ENCODE measurements around the gene ABHD5. TPM values are rescaled to one million over a fixed set of nuclear protein-coding genes. Genes with fewer than 3 reads are reported as not detected.

Gene ABHD5
- total and polyA plus RNA-seq, 2 of the 13 experiments (the other 11 are each of a cell fraction or from before 2014, with no cell fraction given) = 4.5 to 13.3 TPM

DNA sequence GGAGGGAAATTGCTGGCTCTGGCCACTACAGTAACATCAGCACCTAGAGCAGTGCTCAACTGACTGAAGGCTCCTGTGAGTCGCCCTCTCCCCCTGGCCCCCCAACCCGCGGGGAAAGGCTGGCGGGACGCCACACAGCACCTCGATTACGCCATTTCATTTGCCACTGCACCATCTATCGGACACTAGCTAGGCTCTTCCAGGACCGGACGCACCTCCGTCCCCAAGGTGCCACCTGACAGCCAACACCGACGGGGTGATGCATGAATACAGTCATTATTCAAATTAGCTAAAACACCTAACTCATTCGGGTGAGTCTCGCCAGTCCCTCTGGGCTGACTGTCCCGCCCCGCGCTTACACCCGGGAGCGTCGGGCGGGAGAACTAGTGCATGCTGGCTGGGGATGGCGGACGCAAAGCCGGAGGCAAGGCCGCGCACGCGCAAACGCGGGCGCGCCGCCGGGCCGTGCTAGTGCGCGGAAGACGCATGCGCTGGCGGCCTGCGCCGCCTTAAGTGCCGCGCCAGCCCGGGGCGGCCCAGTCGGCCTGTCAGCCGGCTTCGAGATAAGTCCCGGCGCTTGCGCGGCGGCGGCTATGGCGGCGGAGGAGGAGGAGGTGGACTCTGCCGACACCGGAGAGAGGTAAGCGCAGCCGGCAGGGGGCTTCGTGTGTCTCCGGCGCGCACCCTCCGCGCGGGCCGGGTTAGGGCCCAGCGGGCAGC lies at the start of gene ABHD5 (continued):
- TF ChIP-seq, protein P1, sequence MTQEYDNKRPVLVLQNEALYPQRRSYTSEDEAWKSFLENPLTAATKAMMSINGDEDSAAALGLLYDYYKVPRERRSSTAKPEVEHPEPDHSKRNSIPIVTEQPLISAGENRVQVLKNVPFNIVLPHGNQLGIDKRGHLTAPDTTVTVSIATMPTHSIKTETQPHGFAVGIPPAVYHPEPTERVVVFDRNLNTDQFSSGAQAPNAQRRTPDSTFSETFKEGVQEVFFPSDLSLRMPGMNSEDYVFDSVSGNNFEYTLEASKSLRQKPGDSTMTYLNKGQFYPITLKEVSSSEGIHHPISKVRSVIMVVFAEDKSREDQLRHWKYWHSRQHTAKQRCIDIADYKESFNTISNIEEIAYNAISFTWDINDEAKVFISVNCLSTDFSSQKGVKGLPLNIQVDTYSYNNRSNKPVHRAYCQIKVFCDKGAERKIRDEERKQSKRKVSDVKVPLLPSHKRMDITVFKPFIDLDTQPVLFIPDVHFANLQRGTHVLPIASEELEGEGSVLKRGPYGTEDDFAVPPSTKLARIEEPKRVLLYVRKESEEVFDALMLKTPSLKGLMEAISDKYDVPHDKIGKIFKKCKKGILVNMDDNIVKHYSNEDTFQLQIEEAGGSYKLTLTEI (CRISPR knock-in tag; conservative IDR thresholded peaks at IDR 0.05) = no peak
- peak; percentile 35; the same call in 1 of the 2 replicates for TF ChIP-seq NR2C2 (CRISPR knock-in tag; IDR thresholded peaks at IDR 0.05; ENCODE audit: borderline replicate concordance)
- TF ChIP-seq ZSCAN12 (CRISPR knock-in tag; IDR thresholded peaks at IDR 0.05) = no peak; the same call in 1 of the 2 replicates
- 0 out of 2 replicates have a peak, but pooled peaks have one; percentile 37 for TF ChIP-seq GZF1 (CRISPR knock-in tag; IDR thresholded peaks at IDR 0.05)
- peak; percentile 75; the same call in 1 of the 2 replicates for TF ChIP-seq CBX5 (CRISPR knock-in tag; IDR thresholded peaks at IDR 0.05; ENCODE audit: borderline replicate concordance)
- TF ChIP-seq, protein P2, sequence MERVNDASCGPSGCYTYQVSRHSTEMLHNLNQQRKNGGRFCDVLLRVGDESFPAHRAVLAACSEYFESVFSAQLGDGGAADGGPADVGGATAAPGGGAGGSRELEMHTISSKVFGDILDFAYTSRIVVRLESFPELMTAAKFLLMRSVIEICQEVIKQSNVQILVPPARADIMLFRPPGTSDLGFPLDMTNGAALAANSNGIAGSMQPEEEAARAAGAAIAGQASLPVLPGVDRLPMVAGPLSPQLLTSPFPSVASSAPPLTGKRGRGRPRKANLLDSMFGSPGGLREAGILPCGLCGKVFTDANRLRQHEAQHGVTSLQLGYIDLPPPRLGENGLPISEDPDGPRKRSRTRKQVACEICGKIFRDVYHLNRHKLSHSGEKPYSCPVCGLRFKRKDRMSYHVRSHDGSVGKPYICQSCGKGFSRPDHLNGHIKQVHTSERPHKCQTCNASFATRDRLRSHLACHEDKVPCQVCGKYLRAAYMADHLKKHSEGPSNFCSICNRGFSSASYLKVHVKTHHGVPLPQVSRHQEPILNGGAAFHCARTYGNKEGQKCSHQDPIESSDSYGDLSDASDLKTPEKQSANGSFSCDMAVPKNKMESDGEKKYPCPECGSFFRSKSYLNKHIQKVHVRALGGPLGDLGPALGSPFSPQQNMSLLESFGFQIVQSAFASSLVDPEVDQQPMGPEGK (CRISPR knock-in tag; IDR thresholded peaks at IDR 0.05) = no peak; the same call in 1 of the 2 replicates
- 0 out of 2 replicates have a peak, but pooled peaks have one; percentile 68 for TF ChIP-seq GLI4 (CRISPR knock-in tag; IDR thresholded peaks at IDR 0.05; ENCODE audit: borderline replicate concordance)
- TF ChIP-seq ZNF335 (CRISPR knock-in tag; IDR thresholded peaks at IDR 0.05) = peak; percentile 40; the same call in 1 of the 2 replicates
- TF ChIP-seq ZNF281 (CRISPR knock-in tag; IDR thresholded peaks at IDR 0.05; ENCODE audit: borderline replicate concordance) = peak; percentile 51; the same call in 1 of the 2 replicates
- TF ChIP-seq ZNF17 (CRISPR knock-in tag; IDR thresholded peaks at IDR 0.05) = no peak
- no peak for TF ChIP-seq ZNF12 (CRISPR knock-in tag; IDR thresholded peaks at IDR 0.05)
- peak; percentile 50; the same call in 1 of the 2 replicates for TF ChIP-seq ZNF317 (CRISPR knock-in tag; IDR thresholded peaks at IDR 0.05)
- TF ChIP-seq ZNF326 (CRISPR knock-in tag; IDR thresholded peaks at IDR 0.05; ENCODE audit: borderline replicate concordance) = no peak
- no peak for TF ChIP-seq ZNF564 (CRISPR knock-in tag; IDR thresholded peaks at IDR 0.05)
- no peak for TF ChIP-seq LCORL (IDR thresholded peaks at IDR 0.05)
- TF ChIP-seq LCORL (CRISPR knock-in tag; IDR thresholded peaks at IDR 0.05) = no peak; the same call in 1 of the 2 replicates
- TF ChIP-seq, protein P3, sequence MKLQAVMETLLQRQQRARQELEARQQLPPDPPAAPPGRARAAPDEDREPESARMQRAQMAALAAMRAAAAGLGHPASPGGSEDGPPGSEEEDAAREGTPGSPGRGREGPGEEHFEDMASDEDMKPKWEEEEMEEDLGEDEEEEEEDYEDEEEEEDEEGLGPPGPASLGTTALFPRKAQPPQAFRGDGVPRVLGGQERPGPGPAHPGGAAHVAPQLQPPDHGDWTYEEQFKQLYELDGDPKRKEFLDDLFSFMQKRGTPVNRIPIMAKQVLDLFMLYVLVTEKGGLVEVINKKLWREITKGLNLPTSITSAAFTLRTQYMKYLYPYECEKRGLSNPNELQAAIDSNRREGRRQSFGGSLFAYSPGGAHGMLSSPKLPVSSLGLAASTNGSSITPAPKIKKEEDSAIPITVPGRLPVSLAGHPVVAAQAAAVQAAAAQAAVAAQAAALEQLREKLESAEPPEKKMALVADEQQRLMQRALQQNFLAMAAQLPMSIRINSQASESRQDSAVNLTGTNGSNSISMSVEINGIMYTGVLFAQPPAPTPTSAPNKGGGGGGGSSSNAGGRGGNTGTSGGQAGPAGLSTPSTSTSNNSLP (IDR thresholded peaks at IDR 0.05; ENCODE audit: low read depth, low read length) = no peak
- TF ChIP-seq PHF20 (CRISPR knock-in tag; IDR thresholded peaks at IDR 0.05) = no peak; the same call in none of the 2 replicates
- peak; percentile 86 for TF ChIP-seq MEIS2 (CRISPR knock-in tag; IDR thresholded peaks at IDR 0.05)
- TF ChIP-seq ZSCAN22 (CRISPR knock-in tag; IDR thresholded peaks at IDR 0.05) = peak; percentile 82
- TF ChIP-seq SP5 (CRISPR knock-in tag; IDR thresholded peaks at IDR 0.05; ENCODE audit: borderline replicate concordance, low read depth) = peak; percentile 47; the same call in 1 of the 2 replicates
- TF ChIP-seq HDAC6 (IDR thresholded peaks at IDR 0.05; ENCODE audit: low read depth, low read length) = no peak

Data from HepG2 (cell line).